ENCODE results near the gene ZSCAN31. TPM values are rescaled to one million over a fixed set of nuclear protein-coding genes. Genes with fewer than 3 reads are reported as not detected.

Gene ZSCAN31
- total and polyA plus RNA-seq, 9 of the 15 experiments (the other 6 are each of a cell fraction or from before 2014, with no cell fraction given) = 3.9 to 12.1 (median 7.0) TPM

DNA sequence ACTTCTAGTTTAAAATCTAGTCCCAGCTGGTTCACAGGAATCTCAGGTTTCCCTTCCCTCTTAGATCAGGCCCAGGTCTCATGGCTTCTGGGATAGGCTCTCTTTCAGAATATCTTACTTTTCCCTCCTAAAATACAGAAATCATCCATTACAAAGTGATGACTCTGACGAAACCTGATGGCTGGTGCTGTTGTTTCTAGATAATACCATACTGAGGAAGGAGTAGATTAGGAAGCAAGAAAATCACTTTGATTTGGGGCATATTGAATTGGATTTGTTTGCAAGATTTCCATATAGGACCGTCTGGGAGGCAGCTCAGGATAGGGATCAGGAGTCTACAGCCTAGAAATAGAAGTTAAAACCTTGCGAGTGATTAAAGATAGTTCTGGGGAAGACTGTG is 17.4 kb upstream of the ZSCAN31 start (continued):
- TF ChIP-seq TAL1 (IDR thresholded peaks at IDR 0.05) (peak; percentile 37; the same call in 1 of the 2 replicates), ZNF24 (IDR thresholded peaks at IDR 0.05) (no peak), KLF16 (IDR thresholded peaks at IDR 0.05) (0 out of 2 replicates have a peak, but pooled peaks have one; percentile 9), ARID1B (IDR thresholded peaks at IDR 0.05) (peak; percentile 42), CBFA2T2 (conservative IDR thresholded peaks at IDR 0.05) (peak; percentile 47; the same call in 1 of the 2 replicates), TEAD4 (IDR thresholded peaks at IDR 0.05; ENCODE audit: low read length) (peak; percentile 66), TEAD4 (CRISPR knock-in tag; IDR thresholded peaks at IDR 0.05; ENCODE audit: borderline replicate concordance) (no peak), MYBL2 (IDR thresholded peaks at IDR 0.05; ENCODE audit: low read depth) (no peak), MYBL2 (CRISPR knock-in tag; IDR thresholded peaks at IDR 0.05; ENCODE audit: borderline replicate concordance) (no peak), MAFF (IDR thresholded peaks at IDR 0.05; ENCODE audit: low read length) (peak; percentile 31; the same call in 1 of the 2 replicates), TCF3 (CRISPR knock-in tag; IDR thresholded peaks at IDR 0.05) (peak; percentile 66), RHOXF2B (CRISPR knock-in tag; conservative IDR thresholded peaks at IDR 0.05) (no peak)
- TF ChIP-seq, protein P1, sequence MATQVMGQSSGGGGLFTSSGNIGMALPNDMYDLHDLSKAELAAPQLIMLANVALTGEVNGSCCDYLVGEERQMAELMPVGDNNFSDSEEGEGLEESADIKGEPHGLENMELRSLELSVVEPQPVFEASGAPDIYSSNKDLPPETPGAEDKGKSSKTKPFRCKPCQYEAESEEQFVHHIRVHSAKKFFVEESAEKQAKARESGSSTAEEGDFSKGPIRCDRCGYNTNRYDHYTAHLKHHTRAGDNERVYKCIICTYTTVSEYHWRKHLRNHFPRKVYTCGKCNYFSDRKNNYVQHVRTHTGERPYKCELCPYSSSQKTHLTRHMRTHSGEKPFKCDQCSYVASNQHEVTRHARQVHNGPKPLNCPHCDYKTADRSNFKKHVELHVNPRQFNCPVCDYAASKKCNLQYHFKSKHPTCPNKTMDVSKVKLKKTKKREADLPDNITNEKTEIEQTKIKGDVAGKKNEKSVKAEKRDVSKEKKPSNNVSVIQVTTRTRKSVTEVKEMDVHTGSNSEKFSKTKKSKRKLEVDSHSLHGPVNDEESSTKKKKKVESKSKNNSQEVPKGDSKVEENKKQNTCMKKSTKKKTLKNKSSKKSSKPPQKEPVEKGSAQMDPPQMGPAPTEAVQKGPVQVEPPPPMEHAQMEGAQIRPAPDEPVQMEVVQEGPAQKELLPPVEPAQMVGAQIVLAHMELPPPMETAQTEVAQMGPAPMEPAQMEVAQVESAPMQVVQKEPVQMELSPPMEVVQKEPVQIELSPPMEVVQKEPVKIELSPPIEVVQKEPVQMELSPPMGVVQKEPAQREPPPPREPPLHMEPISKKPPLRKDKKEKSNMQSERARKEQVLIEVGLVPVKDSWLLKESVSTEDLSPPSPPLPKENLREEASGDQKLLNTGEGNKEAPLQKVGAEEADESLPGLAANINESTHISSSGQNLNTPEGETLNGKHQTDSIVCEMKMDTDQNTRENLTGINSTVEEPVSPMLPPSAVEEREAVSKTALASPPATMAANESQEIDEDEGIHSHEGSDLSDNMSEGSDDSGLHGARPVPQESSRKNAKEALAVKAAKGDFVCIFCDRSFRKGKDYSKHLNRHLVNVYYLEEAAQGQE (IDR thresholded peaks at IDR 0.05; ENCODE audit: borderline replicate concordance) = peak; percentile 16; the same call in 1 of the 2 replicates
- TF ChIP-seq, protein P1 (CRISPR knock-in tag; IDR thresholded peaks at IDR 0.05; ENCODE audit: low read depth) = no peak

All from K562 (cell line).